ENCODE measurements around the gene IL17RB.

The IL17RB gene

GRCh38 chr3:53850895-53851294 lies 4.5 kb downstream of the IL17RB start:
- Histone ChIP-seq H3K9me3 (ENCODE audit: control insufficient read depth in 1 of 2, low read length in 2 of 2) (no peaks in the 10 kb centered on the region), H3K36me3 (ENCODE audit: control insufficient read depth in 1 of 2, insufficient read depth in 2 of 2, low read length in 2 of 2) (no peaks in the 10 kb centered on the region), H3K4me1 (ENCODE audit: control insufficient read depth in 1 of 2, insufficient read depth in 2 of 2, low read length in 2 of 2) (peaks cover 0 to 11% of the 10 kb centered on the region in 2 donors), H3K27me3 (ENCODE audit: low read depth, low read length) (no peaks in the 10 kb centered on the region), H3K27ac (ENCODE audit: low read length) (no peak overlapping the region), H3K4me3 (ENCODE audit: low read depth in 1 of 2, low read length in 2 of 2) (no peak overlapping the region)

- H3K36me3 ChIP-seq (ENCODE audit: control insufficient read depth in 1 of 2, insufficient read depth in 2 of 2, low read length in 2 of 2), result peaks cover 7 to 12% of the 10 kb centered on the region in 2 donors
- no peaks in the 10 kb centered on the region for H3K27me3 ChIP-seq (ENCODE audit: low read depth, low read length)
- no peak overlapping the region for H3K27ac ChIP-seq (ENCODE audit: low read length)
- H3K4me1 ChIP-seq (ENCODE audit: control insufficient read depth in 1 of 2, insufficient read depth in 2 of 2, low read length in 2 of 2), result no peaks in the 10 kb centered on the region
- no peaks in the 10 kb centered on the region for H3K9me3 ChIP-seq (ENCODE audit: control insufficient read depth in 1 of 2, low read length in 2 of 2)
- no peak overlapping the region for H3K4me3 ChIP-seq (ENCODE audit: low read depth in 1 of 2, low read length in 2 of 2)
These were observed 10.6 kb downstream of the IL17RB start for GRCh38 chr3:53856964-53857363.

- H3K27me3 ChIP-seq (ENCODE audit: low read depth, low read length), result no peaks in the 10 kb centered on the region
- H3K27ac ChIP-seq (ENCODE audit: low read length), result no peak overlapping the region
- no peaks in the 10 kb centered on the region for H3K4me1 ChIP-seq (ENCODE audit: control insufficient read depth in 1 of 2, insufficient read depth in 2 of 2, low read length in 2 of 2)
These were observed 11.9 kb downstream of the IL17RB start for GRCh38 chr3:53858096-53858741.

GRCh38 chr3:53859178-53859577 lies 12.8 kb downstream of the IL17RB start:
- no peaks in the 10 kb centered on the region for H3K4me1 ChIP-seq (ENCODE audit: control insufficient read depth in 1 of 2, insufficient read depth in 2 of 2, low read length in 2 of 2)
- H3K4me3 ChIP-seq (ENCODE audit: low read depth in 1 of 2, low read length in 2 of 2), result no peak overlapping the region
- no peaks in the 10 kb centered on the region for H3K27me3 ChIP-seq (ENCODE audit: low read depth, low read length)
- H3K9me3 ChIP-seq (ENCODE audit: control insufficient read depth in 1 of 2, low read length in 2 of 2), result no peaks in the 10 kb centered on the region
- H3K36me3 ChIP-seq (ENCODE audit: control insufficient read depth in 1 of 2, insufficient read depth in 2 of 2, low read length in 2 of 2), result peaks cover 8 to 29% of the 10 kb centered on the region in 2 donors
- H3K27ac ChIP-seq (ENCODE audit: low read length), result no peak overlapping the region

More at GRCh38 chr3:53858096-53858741, 11.9 kb downstream of the IL17RB start:
- H3K36me3 ChIP-seq (ENCODE audit: control insufficient read depth in 1 of 2, insufficient read depth in 2 of 2, low read length in 2 of 2), result peaks cover 8 to 21% of the 10 kb centered on the region in 2 donors
- no peaks in the 10 kb centered on the region for H3K9me3 ChIP-seq (ENCODE audit: control insufficient read depth in 1 of 2, low read length in 2 of 2)
- H3K4me3 ChIP-seq (ENCODE audit: low read depth in 1 of 2, low read length in 2 of 2), result no peak overlapping the region

- no peaks in the 10 kb centered on the region for H3K4me1 ChIP-seq (ENCODE audit: control insufficient read depth in 1 of 2, insufficient read depth in 2 of 2, low read length in 2 of 2)
- peaks cover 17 to 39% of the 10 kb centered on the region in 2 donors for H3K36me3 ChIP-seq (ENCODE audit: control insufficient read depth in 1 of 2, insufficient read depth in 2 of 2, low read length in 2 of 2)
- no peak overlapping the region for H3K4me3 ChIP-seq (ENCODE audit: low read depth in 1 of 2, low read length in 2 of 2)
- no peaks in the 10 kb centered on the region for H3K9me3 ChIP-seq (ENCODE audit: control insufficient read depth in 1 of 2, low read length in 2 of 2)
- H3K27ac ChIP-seq (ENCODE audit: low read length), result no peak overlapping the region
- H3K27me3 ChIP-seq (ENCODE audit: low read depth, low read length), result no peaks in the 10 kb centered on the region
These were observed 13.8 kb downstream of the IL17RB start for GRCh38 chr3:53860196-53860595.

- no peaks in the 10 kb centered on the region for H3K9me3 ChIP-seq (ENCODE audit: control insufficient read depth in 1 of 2, low read length in 2 of 2)
- peaks cover 23 to 52% of the 10 kb centered on the region in 2 donors for H3K36me3 ChIP-seq (ENCODE audit: control insufficient read depth in 1 of 2, insufficient read depth in 2 of 2, low read length in 2 of 2)
- H3K27ac ChIP-seq (ENCODE audit: low read length), result no peak overlapping the region
These were observed 15.9 kb downstream of the IL17RB start for GRCh38 chr3:53862241-53862640.

GRCh38 chr3:53863145-53863544 lies 16.8 kb downstream of the IL17RB start:
- H3K27ac ChIP-seq (ENCODE audit: low read length), result no peak overlapping the region
- H3K4me1 ChIP-seq (ENCODE audit: control insufficient read depth in 1 of 2, insufficient read depth in 2 of 2, low read length in 2 of 2), result no peaks in the 10 kb centered on the region
- H3K4me3 ChIP-seq (ENCODE audit: low read depth in 1 of 2, low read length in 2 of 2), result no peak overlapping the region
- peaks cover 31 to 61% of the 10 kb centered on the region in 2 donors for H3K36me3 ChIP-seq (ENCODE audit: control insufficient read depth in 1 of 2, insufficient read depth in 2 of 2, low read length in 2 of 2)
- no peaks in the 10 kb centered on the region for H3K9me3 ChIP-seq (ENCODE audit: control insufficient read depth in 1 of 2, low read length in 2 of 2)
- H3K27me3 ChIP-seq (ENCODE audit: low read depth, low read length), result no peaks in the 10 kb centered on the region

More at GRCh38 chr3:53862241-53862640, 15.9 kb downstream of the IL17RB start:
- no peak overlapping the region for H3K4me3 ChIP-seq (ENCODE audit: low read depth in 1 of 2, low read length in 2 of 2)
- H3K27me3 ChIP-seq (ENCODE audit: low read depth, low read length), result no peaks in the 10 kb centered on the region
- H3K4me1 ChIP-seq (ENCODE audit: control insufficient read depth in 1 of 2, insufficient read depth in 2 of 2, low read length in 2 of 2), result no peaks in the 10 kb centered on the region

GRCh38 chr3:53865732-53866499 lies 19.5 kb downstream of the IL17RB start:
- H3K9me3 ChIP-seq (ENCODE audit: control insufficient read depth in 1 of 2, low read length in 2 of 2), result no peaks in the 10 kb centered on the region
- no peak overlapping the region for H3K27ac ChIP-seq (ENCODE audit: low read length)
- H3K27me3 ChIP-seq (ENCODE audit: low read depth, low read length), result no peaks in the 10 kb centered on the region
- no peak overlapping the region for H3K4me3 ChIP-seq (ENCODE audit: low read depth in 1 of 2, low read length in 2 of 2)
- peaks cover 42 to 81% of the 10 kb centered on the region in 2 donors for H3K36me3 ChIP-seq (ENCODE audit: control insufficient read depth in 1 of 2, insufficient read depth in 2 of 2, low read length in 2 of 2)
- H3K4me1 ChIP-seq (ENCODE audit: control insufficient read depth in 1 of 2, insufficient read depth in 2 of 2, low read length in 2 of 2), result no peaks in the 10 kb centered on the region

- no peaks in the 10 kb centered on the region for H3K9me3 ChIP-seq (ENCODE audit: control insufficient read depth in 1 of 2, low read length in 2 of 2)
- H3K27ac ChIP-seq (ENCODE audit: low read length), result peak overlapping the region; percentile 76
- H3K4me1 ChIP-seq (ENCODE audit: control insufficient read depth in 1 of 2, insufficient read depth in 2 of 2, low read length in 2 of 2), result peaks cover 11 to 15% of the 10 kb centered on the region in 2 donors
- peak overlapping the region; percentile 82 to 98 for H3K4me3 ChIP-seq (ENCODE audit: low read depth in 1 of 2, low read length in 2 of 2)
- H3K36me3 ChIP-seq (ENCODE audit: control insufficient read depth in 1 of 2, insufficient read depth in 2 of 2, low read length in 2 of 2), result peaks cover 22 to 50% of the 10 kb centered on the region in 2 donors
- no peaks in the 10 kb centered on the region for H3K27me3 ChIP-seq (ENCODE audit: low read depth, low read length)
These were observed 34.3 kb downstream of the IL17RB start for GRCh38 chr3:53880396-53881345.

- peak within 1 kb of the TSS; percentile 82 to 98 for H3K4me3 ChIP-seq (ENCODE audit: low read depth in 1 of 2, low read length in 2 of 2)
- peak within 1 kb of the TSS; percentile 76 for H3K27ac ChIP-seq (ENCODE audit: low read length)
- H3K4me1 ChIP-seq (ENCODE audit: control insufficient read depth in 1 of 2, insufficient read depth in 2 of 2, low read length in 2 of 2), result peaks cover 11 to 15% of the 10 kb centered on the region in 2 donors
- no peaks in the 10 kb centered on the region for H3K9me3 ChIP-seq (ENCODE audit: control insufficient read depth in 1 of 2, low read length in 2 of 2)
- peaks cover 24 to 43% of the 10 kb centered on the region in 2 donors for H3K36me3 ChIP-seq (ENCODE audit: control insufficient read depth in 1 of 2, insufficient read depth in 2 of 2, low read length in 2 of 2)
- H3K27me3 ChIP-seq (ENCODE audit: low read depth, low read length), result no peaks in the 10 kb centered on the region
These were observed 35.6 kb downstream of the IL17RB start, which contains the start of gene ACTR8 for GRCh38 chr3:53881691-53882593. ACTR8 (minus strand) TSS chr3:53882152; CDS start chr3:53882101, 51 bp downstream.

Data from muscle layer of duodenum (tissue), 2 donors.